Osteoblast (primary cell): ENCODE data around the gene NANOG. TPM values are rescaled to one million over a fixed set of nuclear protein-coding genes. Genes with fewer than 3 reads are reported as not detected.
"Not testable (repeated sequence)": the region's sequence is repeated elsewhere in the genome, so short reads cannot be mapped to it uniquely, and the experiment has no call there.

Source experiments
- DNase-seq: peaks from one replicate; pipeline ENCODE4 v3.0.0; 2011; ENCODE audit warnings: low spot score, mixed read lengths; ENCODE audit not compliant: insufficient read length; ENCODE audit errors: missing footprints
- H2AFZ ChIP-seq: 2 replicates; pipeline ENCODE4 v1.6.0; 2011; ENCODE audit warnings: mild to moderate bottlenecking, low read length
- H3K27ac ChIP-seq: 2 replicates; pipeline ENCODE4 v1.5.1; 2011; ENCODE audit warnings: mild to moderate bottlenecking, low read depth, low read length, moderate library complexity
- H3K27me3 ChIP-seq: 2 replicates; pipeline ENCODE4 v1.6.0; 2012; ENCODE audit warnings: mild to moderate bottlenecking, control low read depth, inconsistent platforms, low read length, moderate library complexity; ENCODE audit not compliant: insufficient read depth
- H3K36me3 ChIP-seq: 2 replicates; pipeline ENCODE4 v1.5.1; 2011; ENCODE audit warnings: mild to moderate bottlenecking, low read length, control low read depth, moderate library complexity; ENCODE audit not compliant: insufficient read depth
- H3K4me1 ChIP-seq: 2 replicates; pipeline ENCODE4 v1.5.1; 2011; ENCODE audit warnings: mild to moderate bottlenecking, low read length, control low read depth, moderate library complexity; ENCODE audit not compliant: insufficient read depth
- H3K4me2 ChIP-seq: 2 replicates; pipeline ENCODE4 v1.6.0; 2011; ENCODE audit warnings: mild to moderate bottlenecking, low read length; ENCODE audit not compliant: insufficient read depth
- H3K4me3 ChIP-seq: fragments of 200-600 bp; sonication (generic); 3 replicates; pipeline ENCODE4 v1.5.1; 2012; ENCODE audit warnings: mild to moderate bottlenecking, low read length, inconsistent platforms; ENCODE audit not compliant: insufficient read depth
- H3K79me2 ChIP-seq: 2 replicates; pipeline ENCODE4 v1.6.0; 2012; ENCODE audit warnings: mild to moderate bottlenecking, low read length, control low read depth, inconsistent platforms; ENCODE audit not compliant: insufficient read depth
- H3K9me3 ChIP-seq: 2 replicates; pipeline ENCODE4 v1.5.1; 2011; ENCODE audit warnings: low read depth, low read length, control low read depth
- H4K20me1 ChIP-seq: 2 replicates; pipeline ENCODE4 v1.6.0; 2012; ENCODE audit warnings: mild to moderate bottlenecking, low read length, control low read depth; ENCODE audit not compliant: insufficient read depth
- total RNA-seq: library from RNA; depleted of rRNA; stranded (reverse); fragments of >200 nt; gene quantifications from 2 replicates; pipeline ENCODE4 v1.2.3, GENCODE V29; 2012
- TF ChIP-seq, protein P1 (sequence below): IDR thresholded peaks from 2 replicates; pipeline ENCODE4 v1.5.1; 2011; ENCODE audit warnings: mild to moderate bottlenecking, low read depth, low read length, moderate library complexity; ENCODE audit errors: extremely low read depth

Gene NANOG
- total RNA-seq, result under 0.01 TPM in 1 of 2 replicates, not detected in the other

DNA sequence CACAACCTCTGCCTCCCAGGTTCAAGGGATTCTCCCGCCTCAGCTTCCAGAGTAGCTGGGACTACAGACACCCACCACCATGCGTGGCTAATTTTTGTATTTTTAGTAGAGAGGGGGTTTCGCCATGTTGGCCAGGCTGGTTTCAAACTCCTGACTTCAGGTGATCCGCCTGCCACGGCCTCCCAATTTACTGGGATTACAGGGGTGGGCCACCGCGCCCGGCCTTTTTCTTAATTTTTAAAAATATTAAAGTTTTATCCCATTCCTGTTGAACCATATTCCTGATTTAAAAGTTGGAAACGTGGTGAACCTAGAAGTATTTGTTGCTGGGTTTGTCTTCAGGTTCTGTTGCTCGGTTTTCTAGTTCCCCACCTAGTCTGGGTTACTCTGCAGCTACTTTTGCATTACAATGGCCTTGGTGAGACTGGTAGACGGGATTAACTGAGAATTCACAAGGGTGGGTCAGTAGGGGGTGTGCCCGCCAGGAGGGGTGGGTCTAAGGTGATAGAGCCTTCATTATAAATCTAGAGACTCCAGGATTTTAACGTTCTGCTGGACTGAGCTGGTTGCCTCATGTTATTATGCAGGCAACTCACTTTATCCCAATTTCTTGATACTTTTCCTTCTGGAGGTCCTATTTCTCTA is at the start of gene NANOG:
Gene NANOG (plus strand): TSS at position 519 of the 645 bp plus-strand sequence. CDS start 213 bp downstream, outside the sequence.
- not testable (repeated sequence) for H3K4me3 ChIP-seq, H3K4me1 ChIP-seq, H3K27ac ChIP-seq, H3K9me3 ChIP-seq, H2AFZ ChIP-seq, H3K36me3 ChIP-seq, H3K79me2 ChIP-seq, H3K4me2 ChIP-seq, H4K20me1 ChIP-seq, DNase-seq
- H3K27me3 ChIP-seq, result peaks cover 16% of the 10 kb centered on the region

DNA sequence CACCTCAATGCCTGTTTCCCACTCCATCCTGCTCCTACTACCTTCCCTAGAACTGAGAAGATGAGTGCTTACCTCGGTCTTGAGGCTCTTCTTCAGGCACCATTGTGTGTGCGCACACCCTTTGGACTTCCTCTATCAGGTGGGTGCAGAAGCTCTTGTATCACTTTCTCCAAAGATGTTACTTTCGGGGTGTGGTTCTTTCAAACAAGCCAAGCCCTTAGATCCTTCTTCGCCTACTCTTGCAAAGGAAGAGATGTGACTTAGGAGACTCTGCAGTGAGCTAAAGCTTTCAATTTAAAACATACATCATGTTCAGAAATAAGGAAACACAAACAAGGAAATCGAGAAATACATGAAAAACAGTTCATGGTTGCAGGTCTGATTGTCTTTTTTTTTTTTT is 42.0 kb upstream of the NANOG start, which contains the start of gene CLEC4C:
Gene CLEC4C (minus strand): TSS at position 130 of the 400 bp plus-strand sequence. CDS start 27 bp downstream, at position 103.
- Histone ChIP-seq H3K4me2 (no peak within 1 kb of the TSS), H4K20me1 (no peaks in the 10 kb centered on the region), H3K36me3 (no peaks in the 10 kb centered on the region), H3K79me2 (no peaks in the 10 kb centered on the region), H2AFZ (no peak within 1 kb of the TSS), H3K27ac (no peak within 1 kb of the TSS), H3K4me1 (no peaks in the 10 kb centered on the region), H3K9me3 (no peaks in the 10 kb centered on the region), H3K4me3 (no peak within 1 kb of the TSS), H3K27me3 (no peaks in the 10 kb centered on the region)
- no peak for DNase-seq
- TF ChIP-seq, protein P1, sequence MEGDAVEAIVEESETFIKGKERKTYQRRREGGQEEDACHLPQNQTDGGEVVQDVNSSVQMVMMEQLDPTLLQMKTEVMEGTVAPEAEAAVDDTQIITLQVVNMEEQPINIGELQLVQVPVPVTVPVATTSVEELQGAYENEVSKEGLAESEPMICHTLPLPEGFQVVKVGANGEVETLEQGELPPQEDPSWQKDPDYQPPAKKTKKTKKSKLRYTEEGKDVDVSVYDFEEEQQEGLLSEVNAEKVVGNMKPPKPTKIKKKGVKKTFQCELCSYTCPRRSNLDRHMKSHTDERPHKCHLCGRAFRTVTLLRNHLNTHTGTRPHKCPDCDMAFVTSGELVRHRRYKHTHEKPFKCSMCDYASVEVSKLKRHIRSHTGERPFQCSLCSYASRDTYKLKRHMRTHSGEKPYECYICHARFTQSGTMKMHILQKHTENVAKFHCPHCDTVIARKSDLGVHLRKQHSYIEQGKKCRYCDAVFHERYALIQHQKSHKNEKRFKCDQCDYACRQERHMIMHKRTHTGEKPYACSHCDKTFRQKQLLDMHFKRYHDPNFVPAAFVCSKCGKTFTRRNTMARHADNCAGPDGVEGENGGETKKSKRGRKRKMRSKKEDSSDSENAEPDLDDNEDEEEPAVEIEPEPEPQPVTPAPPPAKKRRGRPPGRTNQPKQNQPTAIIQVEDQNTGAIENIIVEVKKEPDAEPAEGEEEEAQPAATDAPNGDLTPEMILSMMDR, result no peak

DNA sequence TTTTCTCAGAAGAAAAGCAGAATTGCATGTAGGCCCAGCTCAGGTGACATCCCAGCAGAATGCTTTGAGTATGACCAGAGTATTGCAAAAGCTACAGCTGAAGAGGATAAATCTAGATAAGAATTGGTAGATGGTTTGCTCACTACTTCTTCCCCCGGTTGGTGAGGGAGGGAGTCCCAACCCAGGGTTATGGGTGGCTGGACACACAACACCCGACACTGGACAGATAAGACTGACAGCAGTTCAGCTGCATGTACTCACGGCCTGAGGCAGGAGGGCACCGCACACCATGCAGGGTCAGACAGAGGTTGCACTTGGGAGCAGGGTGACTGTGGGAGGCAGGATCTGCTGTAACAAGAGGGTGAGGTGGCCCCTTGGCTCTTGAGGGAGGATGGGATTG is 40.4 kb upstream of the NANOG start:
- DNase-seq, result peak; percentile 45
- Histone ChIP-seq H2AFZ (no peak overlapping the region), H3K79me2 (no peaks in the 10 kb centered on the region), H3K27me3 (no peaks in the 10 kb centered on the region), H3K4me3 (no peak overlapping the region), H4K20me1 (no peaks in the 10 kb centered on the region), H3K27ac (no peak overlapping the region), H3K36me3 (no peaks in the 10 kb centered on the region), H3K4me2 (no peak overlapping the region), H3K4me1 (no peaks in the 10 kb centered on the region), H3K9me3 (no peaks in the 10 kb centered on the region)
- TF ChIP-seq, protein P1, result no peak

- Histone ChIP-seq H3K27me3 (no peaks in the 10 kb centered on the region), H3K9me3 (no peaks in the 10 kb centered on the region), H3K4me2 (no peak overlapping the region), H3K27ac (no peak overlapping the region), H3K4me1 (no peaks in the 10 kb centered on the region), H2AFZ (no peak overlapping the region), H3K4me3 (no peak overlapping the region), H3K79me2 (no peaks in the 10 kb centered on the region), H4K20me1 (no peaks in the 10 kb centered on the region), H3K36me3 (no peaks in the 10 kb centered on the region)
- DNase-seq, result no peak
- TF ChIP-seq, protein P1, result no peak
Observed at GRCh38 chr12:7749442-7749841, 39.8 kb upstream of the NANOG start.
